ENCODE measurements around the gene BBS2.
"Not testable (repeated sequence)": the region's sequence is repeated elsewhere in the genome, so short reads cannot be mapped to it uniquely, and the experiment has no call there.

The BBS2 gene

GRCh38 chr16:56510544-56510943 lies 9.3 kb downstream of the BBS2 start:
- H3K9me3 ChIP-seq (ENCODE audit: insufficient read depth, low read length), result no peaks in the 10 kb centered on the region
- TF ChIP-seq SUZ12 (IDR thresholded peaks at IDR 0.05; ENCODE audit: extremely low read depth, insufficient read depth, insufficient read length), result no peak
- no peak for TF ChIP-seq YY1 (IDR thresholded peaks at IDR 0.05; ENCODE audit: insufficient read depth, insufficient read length)
- TF ChIP-seq ZNF274 (IDR thresholded peaks at IDR 0.05; ENCODE audit: low read depth, low read length), result no peak
- H3K4me3 ChIP-seq (ENCODE audit: insufficient read length, low read depth), result no peak overlapping the region
- H3K27me3 ChIP-seq (ENCODE audit: insufficient read depth, insufficient read length), result no peaks in the 10 kb centered on the region
- no peak overlapping the region for H3K9ac ChIP-seq (ENCODE audit: insufficient read length, low read depth)
- no peak for DNase-seq (ENCODE audit: low read depth, low spot score)
- H3K4me1 ChIP-seq (ENCODE audit: insufficient read depth, insufficient read length), result no peaks in the 10 kb centered on the region
- H3K36me3 ChIP-seq (ENCODE audit: insufficient read depth, insufficient read length, low read length), result peaks cover 15% of the 10 kb centered on the region

- DNase-seq (ENCODE audit: low read depth, low spot score), result no peak
- peaks cover 23% of the 10 kb centered on the region for H3K36me3 ChIP-seq (ENCODE audit: insufficient read depth, insufficient read length, low read length)
- no peak overlapping the region for H3K9ac ChIP-seq (ENCODE audit: insufficient read length, low read depth)
- H3K27me3 ChIP-seq (ENCODE audit: insufficient read depth, insufficient read length), result no peaks in the 10 kb centered on the region
- no peaks in the 10 kb centered on the region for H3K9me3 ChIP-seq (ENCODE audit: insufficient read depth, low read length)
- TF ChIP-seq SUZ12 (IDR thresholded peaks at IDR 0.05; ENCODE audit: extremely low read depth, insufficient read depth, insufficient read length) (no peak), ZNF274 (IDR thresholded peaks at IDR 0.05; ENCODE audit: low read depth, low read length) (no peak), YY1 (IDR thresholded peaks at IDR 0.05; ENCODE audit: insufficient read depth, insufficient read length) (no peak)
- no peak overlapping the region for H3K4me3 ChIP-seq (ENCODE audit: insufficient read length, low read depth)
- no peaks in the 10 kb centered on the region for H3K4me1 ChIP-seq (ENCODE audit: insufficient read depth, insufficient read length)
Measured at GRCh38 chr16:56506941-56507340, 12.9 kb downstream of the BBS2 start.

GRCh38 chr16:56505181-56505580 lies 14.6 kb downstream of the BBS2 start:
- no peak for TF ChIP-seq ZNF274 (IDR thresholded peaks at IDR 0.05; ENCODE audit: low read depth, low read length)
- no peak for TF ChIP-seq YY1 (IDR thresholded peaks at IDR 0.05; ENCODE audit: insufficient read depth, insufficient read length)
- no peak for TF ChIP-seq SUZ12 (IDR thresholded peaks at IDR 0.05; ENCODE audit: extremely low read depth, insufficient read depth, insufficient read length)
- no peak for DNase-seq (ENCODE audit: low read depth, low spot score)
- H3K9ac ChIP-seq (ENCODE audit: insufficient read length, low read depth), result no peak overlapping the region
- H3K27me3 ChIP-seq (ENCODE audit: insufficient read depth, insufficient read length), result no peaks in the 10 kb centered on the region
- peaks cover 30% of the 10 kb centered on the region for H3K36me3 ChIP-seq (ENCODE audit: insufficient read depth, insufficient read length, low read length)
- no peak overlapping the region for H3K4me3 ChIP-seq (ENCODE audit: insufficient read length, low read depth)
- H3K4me1 ChIP-seq (ENCODE audit: insufficient read depth, insufficient read length), result no peaks in the 10 kb centered on the region
- H3K9me3 ChIP-seq (ENCODE audit: insufficient read depth, low read length), result no peaks in the 10 kb centered on the region

GRCh38 chr16:56493815-56494214 lies 26.0 kb downstream of the BBS2 start:
- H3K9me3 ChIP-seq (ENCODE audit: insufficient read depth, low read length), result no peaks in the 10 kb centered on the region
- H3K36me3 ChIP-seq (ENCODE audit: insufficient read depth, insufficient read length, low read length), result peaks cover 8% of the 10 kb centered on the region
- TF ChIP-seq YY1 (IDR thresholded peaks at IDR 0.05; ENCODE audit: insufficient read depth, insufficient read length), result no peak
- no peak for TF ChIP-seq ZNF274 (IDR thresholded peaks at IDR 0.05; ENCODE audit: low read depth, low read length)
- TF ChIP-seq SUZ12 (IDR thresholded peaks at IDR 0.05; ENCODE audit: extremely low read depth, insufficient read depth, insufficient read length), result no peak
- H3K4me1 ChIP-seq (ENCODE audit: insufficient read depth, insufficient read length), result no peaks in the 10 kb centered on the region
- H3K27me3 ChIP-seq (ENCODE audit: insufficient read depth, insufficient read length), result no peaks in the 10 kb centered on the region
- H3K9ac ChIP-seq (ENCODE audit: insufficient read length, low read depth), result no peak overlapping the region
- DNase-seq (ENCODE audit: low read depth, low spot score), result no peak
- H3K4me3 ChIP-seq (ENCODE audit: insufficient read length, low read depth), result no peak overlapping the region

- no peak for TF ChIP-seq YY1 (IDR thresholded peaks at IDR 0.05; ENCODE audit: insufficient read depth, insufficient read length)
- TF ChIP-seq SUZ12 (IDR thresholded peaks at IDR 0.05; ENCODE audit: extremely low read depth, insufficient read depth, insufficient read length), result no peak
- H3K9me3 ChIP-seq (ENCODE audit: insufficient read depth, low read length), result no peaks in the 10 kb centered on the region
- no peak for DNase-seq (ENCODE audit: low read depth, low spot score)
- no peak overlapping the region for H3K4me3 ChIP-seq (ENCODE audit: insufficient read length, low read depth)
- no peaks in the 10 kb centered on the region for H3K4me1 ChIP-seq (ENCODE audit: insufficient read depth, insufficient read length)
- H3K9ac ChIP-seq (ENCODE audit: insufficient read length, low read depth), result no peak overlapping the region
- H3K27me3 ChIP-seq (ENCODE audit: insufficient read depth, insufficient read length), result no peaks in the 10 kb centered on the region
- peaks cover 4% of the 10 kb centered on the region for H3K36me3 ChIP-seq (ENCODE audit: insufficient read depth, insufficient read length, low read length)
Measured at GRCh38 chr16:56493126-56493525, 26.7 kb downstream of the BBS2 start.

GRCh38 chr16:56491657-56492261 lies 28.1 kb downstream of the BBS2 start:
- TF ChIP-seq ZNF274 (IDR thresholded peaks at IDR 0.05; ENCODE audit: low read depth, low read length) (no peak), SUZ12 (IDR thresholded peaks at IDR 0.05; ENCODE audit: extremely low read depth, insufficient read depth, insufficient read length) (no peak), YY1 (IDR thresholded peaks at IDR 0.05; ENCODE audit: insufficient read depth, insufficient read length) (no peak)
- H3K4me3 ChIP-seq (ENCODE audit: insufficient read length, low read depth), result no peak overlapping the region

GRCh38 chr16:56488868-56489267 lies 31.0 kb downstream of the BBS2 start:
- H3K36me3 ChIP-seq (ENCODE audit: insufficient read depth, insufficient read length, low read length); H3K9me3 ChIP-seq (ENCODE audit: insufficient read depth, low read length); H3K27me3 ChIP-seq (ENCODE audit: insufficient read depth, insufficient read length); DNase-seq (ENCODE audit: low read depth, low spot score); H3K4me1 ChIP-seq (ENCODE audit: insufficient read depth, insufficient read length); H3K4me3 ChIP-seq (ENCODE audit: insufficient read length, low read depth); H3K9ac ChIP-seq (ENCODE audit: insufficient read length, low read depth): not testable (repeated sequence)

More at GRCh38 chr16:56491657-56492261, 28.1 kb downstream of the BBS2 start:
- no peaks in the 10 kb centered on the region for H3K9me3 ChIP-seq (ENCODE audit: insufficient read depth, low read length)
- H3K36me3 ChIP-seq (ENCODE audit: insufficient read depth, insufficient read length, low read length), result peaks cover 1% of the 10 kb centered on the region
- H3K27me3 ChIP-seq (ENCODE audit: insufficient read depth, insufficient read length), result no peaks in the 10 kb centered on the region
- H3K9ac ChIP-seq (ENCODE audit: insufficient read length, low read depth), result no peak overlapping the region
- DNase-seq (ENCODE audit: low read depth, low spot score), result no peak
- H3K4me1 ChIP-seq (ENCODE audit: insufficient read depth, insufficient read length), result no peaks in the 10 kb centered on the region
